ENCODE measurements around the gene SETX.

Gene SETX

DNA sequence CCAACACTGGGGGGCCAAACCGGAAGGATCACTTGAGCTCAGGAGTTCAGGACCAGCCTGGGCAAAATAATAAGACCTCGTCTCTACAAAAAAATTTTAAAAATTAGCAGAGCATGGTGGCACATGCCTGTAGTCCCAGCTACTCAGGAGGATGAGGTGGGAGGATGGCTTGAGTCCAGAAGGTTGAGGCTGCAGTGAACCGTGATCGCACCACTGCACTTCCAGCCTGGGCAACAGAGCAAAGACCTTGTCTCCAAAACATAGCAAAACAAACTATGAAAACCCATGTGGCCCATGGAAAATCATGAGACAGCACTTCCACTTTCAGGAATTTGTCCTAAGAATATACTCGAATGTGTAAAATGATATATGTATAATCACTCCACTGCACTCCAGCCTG lies 6.1 kb downstream of the SETX start:
- no peak overlapping the region for H3K4me3 ChIP-seq (ENCODE audit: low read depth, low read length)
- no peak for TF ChIP-seq MYC (IDR thresholded peaks at IDR 0.05; ENCODE audit: low read depth, low read length)
- TF ChIP-seq CTCF (IDR thresholded peaks at IDR 0.05; ENCODE audit: low read depth, low read length): no peak
- TF ChIP-seq POLR2A (IDR thresholded peaks at IDR 0.05; ENCODE audit: extremely low read depth, insufficient read length): no peak
- no peak for TF ChIP-seq MAX (IDR thresholded peaks at IDR 0.05; ENCODE audit: low read depth, low read length)
- DNase-seq (ENCODE audit: low read depth): no peak

DNA sequence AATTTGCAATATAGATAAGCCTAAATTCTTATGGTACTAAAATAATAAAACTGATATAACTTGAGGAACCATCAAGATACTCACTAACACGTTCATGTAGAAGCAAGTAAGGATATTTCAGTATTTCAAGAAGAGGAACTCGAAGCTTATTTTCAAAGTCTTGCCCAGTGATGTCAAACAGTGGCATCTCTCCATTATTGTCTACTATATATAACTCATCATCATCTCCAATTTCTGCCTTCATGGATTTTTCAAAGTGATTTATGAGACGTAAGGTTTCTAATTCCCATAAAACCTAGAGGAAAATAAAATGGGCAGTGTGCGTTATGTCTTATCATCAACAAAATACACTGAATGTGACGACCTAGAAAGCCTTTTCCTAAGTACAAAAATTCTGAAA lies 8.6 kb downstream of the SETX start:
- TF ChIP-seq MYC (IDR thresholded peaks at IDR 0.05; ENCODE audit: low read depth, low read length) (no peak), CTCF (IDR thresholded peaks at IDR 0.05; ENCODE audit: low read depth, low read length) (no peak), POLR2A (IDR thresholded peaks at IDR 0.05; ENCODE audit: extremely low read depth, insufficient read length) (no peak), MAX (IDR thresholded peaks at IDR 0.05; ENCODE audit: low read depth, low read length) (no peak)

GRCh38 chr9:132341177-132341840 lies 13.5 kb downstream of the SETX start:
- TF ChIP-seq POLR2A (IDR thresholded peaks at IDR 0.05; ENCODE audit: extremely low read depth, insufficient read length): no peak
- no peak for TF ChIP-seq MAX (IDR thresholded peaks at IDR 0.05; ENCODE audit: low read depth, low read length)
- TF ChIP-seq CTCF (IDR thresholded peaks at IDR 0.05; ENCODE audit: low read depth, low read length): no peak
- no peak for TF ChIP-seq MYC (IDR thresholded peaks at IDR 0.05; ENCODE audit: low read depth, low read length)
- no peak overlapping the region for H3K4me3 ChIP-seq (ENCODE audit: low read depth, low read length)
- DNase-seq (ENCODE audit: low read depth): no peak

More for the DNA sequence above, 8.6 kb downstream of the SETX start:
- H3K4me3 ChIP-seq (ENCODE audit: low read depth, low read length): no peak overlapping the region
- no peak for DNase-seq (ENCODE audit: low read depth)

DNA sequence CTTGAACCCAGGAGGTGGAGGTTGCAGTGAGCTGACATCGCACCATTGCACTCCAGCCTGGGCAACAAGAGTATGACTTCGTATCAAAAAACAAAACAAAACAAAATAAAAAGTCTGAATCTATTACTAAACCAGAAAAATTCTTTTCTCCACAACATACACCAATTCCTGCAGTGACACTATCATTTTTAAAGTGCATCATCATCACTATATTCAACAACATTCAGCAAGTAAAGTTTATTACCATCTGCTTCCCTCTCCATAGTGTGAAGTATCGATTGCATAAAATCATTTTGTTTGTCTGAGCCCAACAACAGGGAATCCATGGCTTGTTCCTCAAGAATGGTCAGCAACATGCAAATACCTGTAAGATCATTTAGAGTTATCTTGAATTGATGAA lies 20.4 kb downstream of the SETX start:
- TF ChIP-seq CTCF (IDR thresholded peaks at IDR 0.05; ENCODE audit: low read depth, low read length) (no peak), MYC (IDR thresholded peaks at IDR 0.05; ENCODE audit: low read depth, low read length) (no peak), MAX (IDR thresholded peaks at IDR 0.05; ENCODE audit: low read depth, low read length) (no peak), POLR2A (IDR thresholded peaks at IDR 0.05; ENCODE audit: extremely low read depth, insufficient read length) (no peak)
- no peak for DNase-seq (ENCODE audit: low read depth)
- H3K4me3 ChIP-seq (ENCODE audit: low read depth, low read length): no peak overlapping the region

DNA sequence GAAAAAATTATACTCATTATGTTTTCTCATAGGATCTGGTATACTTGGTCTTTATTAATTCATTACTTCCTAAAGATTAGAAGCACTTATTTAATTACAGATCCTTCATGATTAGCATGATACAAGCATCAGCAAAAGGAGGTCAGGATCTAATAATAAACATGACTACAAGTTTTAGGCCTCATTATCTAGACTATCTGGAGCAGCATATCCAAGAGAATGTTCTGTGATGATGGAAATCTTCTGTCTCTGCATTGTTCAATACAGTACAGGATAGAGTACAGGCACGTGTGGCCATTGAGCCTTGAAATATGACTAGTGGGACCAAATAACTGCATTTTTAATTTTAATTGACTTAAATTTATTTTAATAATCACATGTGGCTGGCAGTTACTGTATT lies 21.2 kb downstream of the SETX start:
- no peak for TF ChIP-seq CTCF (IDR thresholded peaks at IDR 0.05; ENCODE audit: low read depth, low read length)
- no peak for TF ChIP-seq MYC (IDR thresholded peaks at IDR 0.05; ENCODE audit: low read depth, low read length)
- TF ChIP-seq MAX (IDR thresholded peaks at IDR 0.05; ENCODE audit: low read depth, low read length): no peak
- no peak overlapping the region for H3K4me3 ChIP-seq (ENCODE audit: low read depth, low read length)
- DNase-seq (ENCODE audit: low read depth): no peak
